ENCODE results near the gene TSGA10IP.
"Not testable (repeated sequence)": the region's sequence is repeated elsewhere in the genome, so short reads cannot be mapped to it uniquely, and the experiment has no call there.

Gene TSGA10IP

DNA sequence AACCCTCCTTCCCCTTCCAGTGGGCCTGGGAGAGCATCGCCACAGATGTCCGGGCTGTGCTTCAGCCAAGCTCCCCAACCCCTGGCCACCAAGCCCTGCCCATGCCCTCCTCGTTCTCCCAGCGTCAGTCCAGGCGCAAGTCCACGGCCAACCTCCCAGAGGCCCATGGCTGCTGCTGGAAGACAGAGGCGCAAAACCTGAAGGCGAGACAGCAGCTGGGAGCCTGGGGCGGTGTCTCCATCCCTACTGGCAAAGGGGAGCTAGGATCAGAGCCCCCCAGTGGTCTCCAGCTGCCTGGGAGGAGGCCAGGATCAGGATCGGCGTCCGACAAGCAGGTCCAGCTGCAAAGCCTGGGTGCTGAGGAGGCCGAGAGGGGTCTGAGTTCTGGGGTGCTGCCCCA, 1.9 kb downstream of the TSGA10IP start:
- ATAC-seq: no peak
- DNase-seq: no peak

DNA sequence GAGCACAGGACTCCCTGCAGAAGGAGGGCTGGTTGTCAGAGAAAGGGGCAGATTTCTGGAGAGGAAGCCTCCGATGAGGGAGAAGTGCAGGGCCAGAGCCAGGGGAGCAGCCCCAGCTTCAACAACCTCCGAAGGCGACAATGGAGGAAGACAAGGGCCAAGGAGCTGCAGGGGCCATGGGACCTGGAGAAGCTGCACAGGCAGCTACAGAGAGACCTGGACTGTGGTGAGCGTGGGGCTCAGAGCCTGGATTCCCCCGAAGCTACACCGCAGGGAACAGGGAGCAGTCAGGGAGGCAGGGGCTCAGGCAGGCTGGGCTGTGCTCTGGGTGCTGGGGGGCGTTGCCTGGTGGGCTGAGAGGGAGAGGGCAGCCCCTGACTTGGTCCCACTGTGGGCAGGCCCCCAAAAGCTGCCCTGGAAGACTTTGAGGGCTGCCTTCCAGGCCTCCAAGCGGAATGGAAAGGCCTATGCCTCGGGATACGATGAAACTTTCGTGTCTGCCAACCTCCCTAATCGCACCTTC, 2.4 kb downstream of the TSGA10IP start:
- no peak for DNase-seq
- no peak for ATAC-seq

DNA sequence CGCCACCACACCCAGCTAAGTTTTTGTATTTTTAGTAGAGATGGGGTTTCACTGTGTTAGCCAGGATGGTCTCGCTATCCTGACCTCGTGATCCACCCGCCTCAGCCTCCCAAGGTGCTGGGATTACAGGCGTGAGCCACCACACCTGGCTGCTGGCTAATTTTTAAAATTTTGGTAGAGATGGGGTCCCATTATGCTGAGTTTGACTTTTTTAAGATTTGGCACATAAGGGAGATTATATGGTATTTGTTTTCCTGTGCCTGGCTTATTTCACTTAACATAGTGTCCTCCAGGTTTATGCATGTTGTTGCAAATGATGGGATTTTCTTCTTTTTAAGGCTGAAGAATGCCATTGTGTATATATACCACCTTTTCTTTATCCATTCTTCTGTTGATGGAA, 5.4 kb downstream of the TSGA10IP start:
- DNase-seq, ATAC-seq: not testable (repeated sequence)

DNA sequence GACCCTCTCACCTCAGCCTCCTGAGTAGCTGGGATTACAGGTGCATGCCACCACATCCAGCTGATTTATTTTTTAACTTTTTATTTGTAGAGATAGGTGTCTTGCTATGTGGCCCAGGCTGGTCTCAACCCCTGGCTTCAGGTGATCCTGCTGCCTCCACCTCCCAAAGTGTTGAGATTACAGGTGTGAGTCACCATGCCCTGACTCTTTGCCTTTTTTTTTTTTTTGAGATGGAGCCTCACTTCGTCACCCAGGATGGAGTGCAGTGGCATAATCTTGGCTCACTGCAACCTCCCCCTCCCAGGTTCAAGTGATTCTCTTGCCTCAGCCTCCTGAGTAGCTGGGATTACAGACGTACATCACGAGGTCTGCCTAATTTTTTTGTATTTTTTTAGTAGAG, 6.4 kb downstream of the TSGA10IP start:
- ATAC-seq, DNase-seq: not testable (repeated sequence)

DNA sequence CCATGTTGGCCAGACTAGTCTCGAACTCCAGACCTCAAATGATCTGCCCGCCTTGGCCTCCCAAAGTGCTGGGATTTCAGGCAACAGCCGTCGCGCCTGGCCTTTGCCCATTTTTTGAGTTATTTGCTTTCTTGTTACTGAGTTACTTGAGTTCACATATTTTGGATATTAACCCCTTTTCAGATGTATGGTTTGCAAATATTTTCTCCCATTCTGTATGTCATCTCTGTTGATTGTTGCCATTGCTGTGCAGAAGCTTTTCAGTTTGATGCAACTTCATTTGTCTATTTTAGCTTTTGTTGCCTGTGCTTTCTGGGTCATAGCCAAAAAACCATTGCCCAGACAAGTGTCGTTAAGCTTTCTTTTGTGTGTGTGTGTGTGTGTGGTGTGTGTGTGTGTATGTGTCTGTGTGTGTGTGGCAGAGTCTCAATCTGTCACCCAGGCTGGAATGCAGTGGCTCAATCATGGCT, 6.8 kb downstream of the TSGA10IP start:
- DNase-seq (no peak), ATAC-seq (no peak)

DNA sequence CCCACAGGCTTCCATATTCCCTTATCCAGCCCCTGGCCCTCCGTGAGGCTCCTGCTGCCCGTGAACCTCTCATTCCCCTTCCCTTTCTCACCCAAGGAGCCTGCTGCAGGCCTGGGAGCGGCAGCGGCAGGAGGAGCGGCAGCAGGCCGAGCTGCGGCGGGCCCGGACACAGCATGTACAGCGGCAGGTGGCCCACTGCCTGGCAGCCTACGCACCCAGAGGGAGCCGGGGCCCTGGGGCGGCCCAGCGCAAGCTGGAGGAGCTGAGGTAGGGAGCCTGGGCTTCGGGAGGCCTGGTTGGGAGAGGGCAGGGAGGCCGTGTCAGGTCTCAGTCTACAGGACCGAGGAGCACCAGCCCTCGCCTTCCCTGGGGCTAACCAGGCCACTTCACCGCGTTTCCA, 8.2 kb downstream of the TSGA10IP start:
- DNase-seq (no peak), ATAC-seq (no peak)

DNA sequence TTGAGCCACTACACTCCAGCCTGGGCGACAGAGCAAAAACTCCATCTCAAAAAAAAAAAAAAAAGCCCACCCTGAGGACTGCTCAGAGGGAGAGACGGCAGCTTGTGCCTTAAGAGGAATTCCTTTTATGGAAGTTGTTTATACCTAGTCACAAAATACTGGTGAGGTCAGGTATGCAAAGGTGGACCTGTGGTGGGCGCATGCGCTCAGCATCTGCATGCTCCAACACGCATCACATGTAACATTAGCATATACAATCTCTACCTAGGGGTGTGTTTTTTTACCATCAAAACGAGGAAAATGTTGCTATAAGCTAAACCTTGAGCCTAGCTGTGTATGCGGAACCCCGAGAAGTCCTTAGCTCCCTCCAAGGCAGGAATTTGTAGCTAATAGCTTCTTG, 9.5 kb downstream of the TSGA10IP start:
- no peak for DNase-seq
- no peak for ATAC-seq

DNA sequence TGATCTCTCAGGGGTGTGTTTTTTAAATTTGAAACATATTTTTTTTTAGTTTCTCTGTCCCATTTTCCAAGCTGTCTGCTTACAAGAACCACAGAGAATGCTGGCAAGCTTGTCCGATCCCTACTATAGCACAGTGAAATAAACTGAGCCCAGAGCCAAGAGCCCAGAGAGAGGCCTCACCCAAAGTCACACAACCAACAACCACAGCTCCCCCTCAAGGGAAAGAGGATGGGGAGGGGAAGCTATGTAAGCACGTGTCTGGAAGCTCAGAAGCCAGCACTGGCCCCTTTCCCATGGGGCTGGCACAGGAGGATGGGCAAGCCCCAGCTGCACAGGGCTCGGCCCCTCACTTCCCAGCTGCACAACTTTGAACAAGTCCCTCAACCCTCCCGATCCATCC, 13.0 kb downstream of the TSGA10IP start:
- no peak for ATAC-seq
- DNase-seq: no peak

DNA sequence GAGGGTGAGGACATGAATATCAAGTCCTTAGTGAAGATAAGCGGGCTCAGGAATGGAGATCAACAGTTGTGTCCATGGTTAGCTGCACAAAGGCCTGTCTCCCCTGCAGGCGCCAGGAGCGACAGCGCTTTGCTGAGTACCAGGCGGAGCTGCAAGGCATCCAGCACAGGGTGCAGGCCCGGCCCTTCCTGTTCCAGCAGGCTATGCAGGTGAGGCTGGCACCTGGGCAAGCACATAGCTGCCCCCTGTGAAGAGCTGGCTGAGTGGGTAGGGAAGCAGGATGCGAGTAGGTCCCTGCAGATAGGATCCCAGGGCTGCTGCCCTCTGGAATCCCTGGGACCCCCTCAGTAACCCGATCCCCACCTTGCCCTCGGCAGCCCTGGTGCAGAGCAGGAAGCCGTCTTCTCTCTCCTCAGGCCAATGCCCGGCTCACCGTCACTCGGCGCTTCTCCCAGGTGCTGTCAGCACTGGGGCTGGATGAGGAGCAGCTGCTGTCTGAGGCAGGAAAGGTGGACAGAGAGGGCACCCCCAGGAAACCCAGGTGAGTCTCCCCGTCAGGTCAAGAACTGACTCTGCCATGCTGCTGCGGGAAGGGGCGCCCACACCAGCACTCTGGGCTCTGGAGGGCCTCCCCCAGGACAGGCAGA, 13.6 kb downstream of the TSGA10IP start:
- no peak for ATAC-seq
- DNase-seq: no peak

DNA sequence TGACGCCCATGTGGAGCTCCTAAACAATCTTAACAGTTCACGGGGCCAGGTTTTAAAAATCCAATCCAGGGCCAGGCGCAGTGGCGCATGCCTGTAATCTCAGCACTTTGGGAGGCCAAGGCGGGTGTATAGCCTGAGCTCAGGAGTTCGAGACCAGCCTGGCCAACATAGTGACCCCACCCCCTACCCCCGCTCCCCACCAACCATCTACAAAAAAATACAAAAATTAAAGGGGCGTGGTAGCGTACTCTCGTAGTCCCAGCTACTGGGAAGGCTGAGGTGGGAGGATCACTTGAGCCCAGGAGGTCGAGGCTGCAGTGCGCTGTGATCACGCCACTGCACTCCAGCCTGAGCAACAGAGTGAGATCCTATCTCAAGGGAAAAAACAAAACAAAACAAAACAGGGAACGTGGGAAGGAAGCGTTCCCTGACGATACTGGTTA, 15.6 kb downstream of the TSGA10IP start:
- no peak for DNase-seq

DNA sequence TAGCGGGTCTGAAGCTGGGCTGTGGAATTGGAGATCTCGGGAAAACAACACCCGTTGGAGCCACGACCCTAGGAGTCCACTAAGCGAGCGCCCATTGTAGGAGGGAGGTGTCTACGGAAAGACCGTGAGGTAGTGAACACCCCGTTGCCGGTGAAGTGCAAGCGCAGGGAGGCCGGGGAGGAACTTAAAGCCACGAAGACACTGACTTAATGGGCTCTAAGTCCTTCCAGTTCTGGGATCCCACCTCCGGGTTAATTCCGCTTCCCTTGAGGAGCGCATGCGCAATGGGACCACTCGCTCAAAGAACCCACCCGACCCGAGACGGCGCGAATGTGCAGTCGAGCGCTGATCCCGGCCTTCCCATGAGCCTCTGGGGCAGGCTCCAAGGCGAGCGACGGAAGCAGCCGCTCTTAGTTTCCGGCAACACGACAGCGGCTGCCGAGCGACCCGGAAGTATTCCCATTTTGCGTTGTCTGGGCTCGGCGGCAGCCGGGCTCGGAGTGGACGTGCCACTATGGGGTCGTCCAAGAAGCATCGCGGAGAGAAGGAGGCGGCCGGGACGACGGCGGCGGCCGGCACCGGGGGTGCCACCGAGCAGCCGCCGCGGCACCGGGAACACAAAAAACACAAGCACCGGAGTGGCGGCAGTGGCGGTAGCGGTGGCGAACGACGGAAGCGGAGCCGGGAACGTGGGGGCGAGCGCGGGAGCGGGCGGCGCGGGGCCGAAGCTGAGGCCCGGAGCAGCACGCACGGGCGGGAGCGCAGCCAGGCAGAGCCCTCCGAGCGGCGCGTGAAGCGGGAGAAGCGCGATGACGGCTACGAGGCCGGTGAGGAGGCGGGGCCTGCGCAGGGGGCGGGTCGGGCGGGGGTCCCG, 16.2 kb downstream of the TSGA10IP start, which contains the start of gene SART1:
Gene SART1 (plus strand): TSS at position 468 of the 874 bp plus-strand sequence. CDS start 47 bp downstream, at position 515.
- DNase-seq (peak; percentile 97), ATAC-seq (peak; percentile 96)

More for the DNA sequence above, 15.6 kb downstream of the TSGA10IP start:
- ATAC-seq: no peak

DNA sequence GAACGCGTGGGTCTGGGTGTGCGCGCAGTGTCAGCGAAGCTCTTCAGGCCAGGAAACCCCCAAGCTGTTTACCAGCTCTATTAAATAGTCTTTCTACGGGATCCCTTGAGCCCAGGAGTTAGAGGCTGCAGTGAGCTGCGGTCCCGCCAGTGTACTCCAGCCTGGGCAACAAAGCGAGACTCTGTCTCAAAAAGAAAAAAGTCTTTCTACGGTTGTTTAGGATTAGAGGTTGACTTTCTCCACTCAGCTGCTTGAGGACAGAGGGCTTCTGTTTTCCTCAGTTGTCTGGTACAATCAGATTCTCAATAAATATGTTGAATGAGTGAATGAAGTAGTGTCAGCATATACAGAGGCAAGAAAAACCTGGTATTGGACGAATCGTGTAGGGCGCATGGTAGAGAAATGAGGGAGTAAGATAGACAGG, 16.9 kb downstream of the TSGA10IP start:
- no peak for DNase-seq
- no peak for ATAC-seq

DNA sequence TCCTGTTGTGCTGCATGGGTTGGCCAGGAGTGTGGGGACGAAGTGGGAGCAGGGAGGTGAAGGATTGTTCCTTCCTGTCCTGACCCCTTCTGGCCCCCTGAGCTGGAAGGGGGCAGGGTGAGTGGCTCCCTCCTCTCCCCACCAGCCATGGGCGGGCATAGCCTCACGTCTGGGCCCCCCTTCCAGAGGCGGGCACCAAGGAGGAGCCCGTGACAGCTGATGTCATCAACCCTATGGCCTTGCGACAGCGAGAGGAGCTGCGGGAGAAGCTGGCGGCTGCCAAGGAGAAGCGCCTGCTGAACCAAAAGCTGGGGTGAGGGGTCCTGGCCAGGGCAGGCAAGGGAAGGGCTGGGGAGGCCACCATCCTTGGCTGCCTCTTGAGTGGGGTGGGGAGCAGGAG, 19.6 kb downstream of the TSGA10IP start:
- DNase-seq: no peak

DNA sequence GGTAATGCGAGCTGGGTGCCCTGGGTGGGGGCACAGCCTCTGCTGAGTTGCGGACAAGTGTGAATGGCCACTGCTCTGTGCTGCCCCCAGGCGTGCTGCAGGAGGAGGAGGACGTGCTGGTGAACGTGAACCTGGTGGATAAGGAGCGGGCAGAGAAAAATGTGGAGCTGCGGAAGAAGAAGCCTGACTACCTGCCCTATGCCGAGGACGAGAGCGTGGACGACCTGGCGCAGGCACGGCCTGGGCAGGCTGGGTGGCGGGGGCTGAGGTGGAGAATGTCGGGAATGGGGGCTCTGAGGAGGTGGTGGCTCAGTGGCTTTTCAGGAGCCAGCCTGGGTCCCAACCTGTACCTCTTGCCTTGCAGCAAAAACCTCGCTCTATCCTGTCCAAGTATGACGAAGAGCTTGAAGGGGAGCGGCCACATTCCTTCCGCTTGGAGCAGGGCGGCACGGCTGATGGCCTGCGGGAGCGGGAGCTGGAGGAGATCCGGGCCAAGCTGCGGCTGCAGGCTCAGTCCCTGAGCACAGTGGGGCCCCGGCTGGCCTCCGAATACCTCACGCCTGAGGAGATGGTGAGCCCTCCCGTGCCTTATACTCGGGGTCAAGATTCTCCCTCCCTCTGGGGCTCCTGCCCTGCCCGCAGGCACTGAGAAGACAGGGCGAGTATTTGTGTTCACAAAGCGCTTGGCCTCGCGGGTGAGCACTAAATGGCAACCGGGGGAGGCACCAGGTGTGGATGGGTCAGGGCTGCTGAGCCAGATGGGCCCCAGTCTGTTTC, 20.9 kb downstream of the TSGA10IP start:
- no peak for DNase-seq
- no peak for ATAC-seq

More for the DNA sequence above, 19.6 kb downstream of the TSGA10IP start:
- no peak for ATAC-seq

DNA sequence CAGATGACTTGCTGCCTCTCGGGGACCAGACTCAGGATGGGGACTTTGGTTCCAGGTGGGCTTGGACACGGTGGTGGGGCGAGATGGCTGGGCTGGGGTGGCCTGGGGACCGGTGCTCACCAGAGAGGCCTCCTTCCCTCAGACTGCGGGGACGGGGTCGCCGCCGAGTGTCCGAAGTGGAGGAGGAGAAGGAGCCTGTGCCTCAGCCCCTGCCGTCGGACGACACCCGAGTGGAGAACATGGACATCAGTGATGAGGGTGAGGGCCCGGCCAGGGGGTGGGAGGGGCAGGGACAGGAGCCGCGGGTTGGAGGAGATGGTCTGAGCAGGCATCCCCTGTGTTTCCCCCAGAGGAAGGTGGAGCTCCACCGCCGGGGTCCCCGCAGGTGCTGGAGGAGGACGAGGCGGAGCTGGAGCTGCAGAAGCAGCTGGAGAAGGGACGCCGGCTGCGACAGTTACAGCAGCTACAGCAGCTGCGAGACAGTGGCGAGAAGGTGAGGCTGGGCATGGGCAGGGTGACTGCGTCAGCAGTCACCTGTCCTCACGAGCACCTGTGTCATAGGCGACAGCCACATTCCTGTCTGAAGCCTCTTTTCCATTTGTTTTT, 22.2 kb downstream of the TSGA10IP start:
- ATAC-seq: no peak
- no peak for DNase-seq

DNA sequence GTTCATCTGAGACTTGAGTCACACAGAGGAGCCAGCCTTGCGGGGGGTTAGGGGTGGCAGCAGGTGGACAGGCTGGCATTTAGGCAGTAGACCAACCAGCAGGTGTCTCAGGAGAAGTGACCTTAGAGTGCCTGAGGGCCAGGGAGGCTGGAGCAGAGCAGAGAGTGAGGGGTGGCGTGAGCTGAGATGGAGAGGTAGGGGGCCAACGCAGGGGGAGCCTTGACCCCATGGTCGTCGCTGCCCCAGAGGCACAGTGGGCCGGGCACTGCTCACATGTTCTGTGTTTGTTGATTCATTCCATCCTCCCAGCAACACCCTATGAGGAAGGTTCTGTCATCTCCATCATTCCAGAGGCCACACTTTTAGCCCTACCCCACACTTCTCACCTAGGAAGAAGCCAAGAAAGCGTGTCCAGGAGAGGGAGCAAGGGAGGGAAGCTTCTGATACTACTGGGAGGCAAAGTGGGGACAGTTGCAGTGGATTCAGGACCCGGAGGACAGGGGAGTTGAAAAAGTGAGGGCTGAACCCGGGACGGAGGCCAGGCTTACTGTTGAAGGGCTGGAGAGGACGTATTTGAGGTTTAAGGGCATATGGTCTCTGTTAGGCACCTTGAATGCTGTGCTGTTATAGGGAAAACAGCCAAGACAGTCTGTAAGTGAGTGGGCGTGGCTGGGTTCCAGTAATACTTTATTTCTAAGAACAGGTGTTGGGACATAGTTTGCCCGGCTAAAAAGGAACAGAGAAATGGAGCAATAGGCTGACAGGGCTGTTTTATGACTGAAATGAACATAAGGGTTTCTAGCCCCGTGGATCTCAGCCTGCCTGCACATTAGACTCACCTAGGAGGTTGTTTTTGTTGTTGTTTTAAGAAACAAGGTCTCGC, 23.6 kb downstream of the TSGA10IP start:
- DNase-seq (no peak), ATAC-seq (no peak)

DNA sequence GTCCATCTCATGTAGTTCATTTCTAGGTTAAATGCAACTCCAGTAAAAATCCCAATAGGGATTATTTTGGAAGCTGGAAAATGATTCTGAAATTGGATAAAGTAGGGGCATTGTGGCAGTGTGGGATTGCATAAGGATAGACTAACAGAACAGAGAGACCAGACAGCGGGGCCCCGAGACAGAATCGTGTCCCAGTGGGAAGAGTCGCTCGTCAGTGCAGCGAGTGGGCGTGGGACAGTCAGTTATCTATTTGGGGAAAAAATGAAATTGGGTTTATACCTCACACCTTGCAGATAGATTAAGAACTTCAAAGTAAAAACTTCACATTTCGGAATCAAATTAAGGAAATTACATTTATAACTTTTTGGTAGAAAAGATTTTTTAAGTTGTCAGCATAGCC, 26.8 kb downstream of the TSGA10IP start:
- no peak for ATAC-seq

DNA sequence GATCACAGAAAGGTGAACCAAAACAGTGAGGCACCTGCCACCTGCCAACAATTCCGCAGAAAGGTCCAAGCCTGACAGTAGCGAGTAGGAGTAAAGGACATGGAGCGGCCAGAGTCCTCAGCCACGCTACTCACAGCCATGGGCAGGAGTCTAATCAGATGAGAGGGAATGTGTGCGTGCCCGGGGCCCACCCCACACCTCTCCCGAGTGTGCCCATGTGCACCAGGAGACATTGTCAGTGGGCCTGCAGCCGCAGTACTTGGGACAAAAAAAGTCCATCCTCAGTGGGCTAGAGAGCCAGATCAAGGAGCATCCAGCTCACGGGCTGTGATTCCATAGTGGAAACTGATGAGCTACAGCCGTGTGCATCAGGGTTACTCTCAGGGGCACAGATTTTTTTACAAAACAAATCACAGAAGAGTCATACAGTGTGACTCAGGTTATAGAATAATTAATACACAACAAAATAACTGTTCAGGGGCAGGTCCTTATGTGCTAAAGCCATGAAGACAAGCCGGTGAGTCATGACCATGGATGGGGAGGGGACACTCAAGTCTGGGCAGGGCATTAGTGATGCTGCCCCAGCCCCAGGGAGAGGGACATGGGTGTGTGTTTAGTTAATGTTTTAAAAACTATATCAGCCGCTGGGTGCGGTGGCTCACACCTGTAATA, 28.3 kb downstream of the TSGA10IP start:
- no peak for ATAC-seq

More for the DNA sequence above, 26.8 kb downstream of the TSGA10IP start:
- DNase-seq: no peak

DNA sequence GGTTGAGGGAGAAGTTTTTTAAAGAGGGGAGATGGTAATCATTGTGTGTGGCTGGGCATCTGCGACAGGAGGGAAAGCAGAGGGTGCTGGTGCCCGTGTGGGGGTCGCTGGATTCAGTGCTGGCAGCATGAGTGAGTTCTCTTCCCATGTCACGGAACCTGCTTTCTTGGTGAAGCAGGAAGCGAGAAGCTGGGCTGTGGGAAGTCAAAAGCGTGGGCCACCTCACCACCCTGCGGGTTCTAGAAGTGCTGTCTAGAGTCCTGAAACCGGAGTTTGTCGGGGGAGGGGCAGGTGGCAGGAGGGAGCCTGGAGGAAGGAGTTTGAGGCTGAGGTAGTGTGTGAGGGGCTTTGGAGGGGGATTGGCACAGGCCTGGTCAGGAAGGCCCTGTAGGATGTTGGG, 30.5 kb downstream of the TSGA10IP start:
- no peak for DNase-seq

More for the DNA sequence above, 28.3 kb downstream of the TSGA10IP start:
- no peak for DNase-seq

More for the DNA sequence above, 30.5 kb downstream of the TSGA10IP start:
- no peak for ATAC-seq
